Colon (tissue), 2 donors: ENCODE data around the gene POLR1H.

Experiments used
- FAIRE-seq: peaks from 2 replicates; lab custom pipeline; 2012; peaks lifted over from hg19 to GRCh38; lab: Jason Lieb, UNC
- donor health status: control.
- donor health status: control.

POLR1H gene

GRCh38 chr6:30062471-30063178 lies 1.6 kb downstream of the POLR1H start:
- no peak for FAIRE-seq

GRCh38 chr6:30063315-30063714 lies 2.2 kb downstream of the POLR1H start:
- no peak for FAIRE-seq

GRCh38 chr6:30066082-30066481 lies 5.0 kb downstream of the POLR1H start:
- no peak for FAIRE-seq

GRCh38 chr6:30066577-30067459 lies 5.8 kb downstream of the POLR1H start, which contains the start of gene PPP1R11:
TSS of gene PPP1R11 (plus strand) at chr6:30067198. CDS start at chr6:30067411, 213 bp downstream.
- FAIRE-seq = peak; percentile 80

- no peak for FAIRE-seq
Measured at GRCh38 chr6:30067460-30068139, 6.5 kb downstream of the POLR1H start.

GRCh38 chr6:30071081-30071818 lies 10.2 kb downstream of the POLR1H start:
- no peak for FAIRE-seq

GRCh38 chr6:30071858-30072257 lies 10.8 kb downstream of the POLR1H start:
- FAIRE-seq = no peak

- FAIRE-seq = no peak
Measured at GRCh38 chr6:30073489-30074235, 12.6 kb downstream of the POLR1H start.

- no peak for FAIRE-seq
Measured at GRCh38 chr6:30074331-30075093, 13.4 kb downstream of the POLR1H start.

GRCh38 chr6:30075094-30075789 lies 14.2 kb downstream of the POLR1H start, which contains the start of gene RNF39:
TSS of gene RNF39 (minus strand) at chr6:30075769. CDS start at chr6:30075585, 184 bp downstream.
- no peak for FAIRE-seq

- no peak for FAIRE-seq
Measured at GRCh38 chr6:30075790-30076732, 15.0 kb downstream of the POLR1H start.

- no peak for FAIRE-seq
Measured at GRCh38 chr6:30077218-30077617, 16.2 kb downstream of the POLR1H start.

- no peak for FAIRE-seq
Measured at GRCh38 chr6:30087876-30088275, 26.8 kb downstream of the POLR1H start.

- FAIRE-seq = no peak
Measured at GRCh38 chr6:30091577-30092381, 30.7 kb downstream of the POLR1H start.

- FAIRE-seq = no peak
Measured at GRCh38 chr6:30092852-30093543, 31.9 kb downstream of the POLR1H start.

- FAIRE-seq = no peak
Measured at GRCh38 chr6:30093951-30094661, 33.0 kb downstream of the POLR1H start.
